ENCODE results near the gene CSMD2. TPM values are rescaled to one million over a fixed set of nuclear protein-coding genes. Genes with fewer than 3 reads are reported as not detected.

CSMD2 gene
- total and polyA plus RNA-seq, 2 donors from 2014 or later, result 0.47 TPM; not detected in 1

- no peaks in the 10 kb centered on the region for H3K36me3 ChIP-seq (ENCODE audit: control insufficient read depth in 2 of 3, insufficient read depth in 3 of 3, low read length in 3 of 3)
- intact Hi-C loops (cut with DNase I), result no loop called here
- no peaks in the 10 kb centered on the region for H3K27me3 ChIP-seq (ENCODE audit: control insufficient read depth, insufficient read depth, low read length)
- H3K4me3 ChIP-seq (ENCODE audit: low read length in 3 of 3), result no peak overlapping the region
- no peak for FAIRE-seq
- no peaks in the 10 kb centered on the region for H3K9me3 ChIP-seq (ENCODE audit: control insufficient read depth in 2 of 3, insufficient read depth in 1 of 3, low read length in 3 of 3)
- no peak overlapping the region for H3K27ac ChIP-seq (ENCODE audit: low read depth in 2 of 2, low read length in 2 of 2)
- DNase-seq, result no peak
- H3K4me1 ChIP-seq (ENCODE audit: control insufficient read depth in 2 of 3, insufficient read depth in 2 of 3, low read depth in 1 of 3, low read length in 3 of 3), result no peaks in the 10 kb centered on the region
- no peak for TF ChIP-seq CTCF (IDR thresholded peaks at IDR 0.05; ENCODE audit: borderline replicate concordance, extremely low read depth, insufficient read depth)
- no peak overlapping the region for H3K9ac ChIP-seq (ENCODE audit: low read length in 3 of 3)
These were observed 656.9 kb downstream of the CSMD2 start for GRCh38 chr1:33508151-33508550.

- intact Hi-C loops (cut with DNase I), result no loop called here
- no peak overlapping the region for H3K27ac ChIP-seq (ENCODE audit: low read depth in 2 of 2, low read length in 2 of 2)
- DNase-seq, result no peak
- H3K9me3 ChIP-seq (ENCODE audit: control insufficient read depth in 2 of 3, insufficient read depth in 1 of 3, low read length in 3 of 3), result no peaks in the 10 kb centered on the region
- no peak for TF ChIP-seq CTCF (IDR thresholded peaks at IDR 0.05; ENCODE audit: borderline replicate concordance, extremely low read depth, insufficient read depth)
- no peaks in the 10 kb centered on the region for H3K27me3 ChIP-seq (ENCODE audit: control insufficient read depth, insufficient read depth, low read length)
- no peaks in the 10 kb centered on the region for H3K36me3 ChIP-seq (ENCODE audit: control insufficient read depth in 2 of 3, insufficient read depth in 3 of 3, low read length in 3 of 3)
- no peak overlapping the region for H3K4me3 ChIP-seq (ENCODE audit: low read length in 3 of 3)
- H3K4me1 ChIP-seq (ENCODE audit: control insufficient read depth in 2 of 3, insufficient read depth in 2 of 3, low read depth in 1 of 3, low read length in 3 of 3), result no peaks in the 10 kb centered on the region
- no peak for FAIRE-seq
- H3K9ac ChIP-seq (ENCODE audit: low read length in 3 of 3), result no peak overlapping the region
These were observed 657.4 kb downstream of the CSMD2 start for GRCh38 chr1:33507661-33508060.

- Histone ChIP-seq H3K4me1 (ENCODE audit: control insufficient read depth in 2 of 3, insufficient read depth in 2 of 3, low read depth in 1 of 3, low read length in 3 of 3) (no peaks in the 10 kb centered on the region), H3K36me3 (ENCODE audit: control insufficient read depth in 2 of 3, insufficient read depth in 3 of 3, low read length in 3 of 3) (no peaks in the 10 kb centered on the region), H3K4me3 (ENCODE audit: low read length in 3 of 3) (no peak overlapping the region), H3K9me3 (ENCODE audit: control insufficient read depth in 2 of 3, insufficient read depth in 1 of 3, low read length in 3 of 3) (no peaks in the 10 kb centered on the region), H3K27me3 (ENCODE audit: control insufficient read depth, insufficient read depth, low read length) (no peaks in the 10 kb centered on the region), H3K9ac (ENCODE audit: low read length in 3 of 3) (no peak overlapping the region), H3K27ac (ENCODE audit: low read depth in 2 of 2, low read length in 2 of 2) (no peak overlapping the region)
- DNase-seq (no peak), FAIRE-seq (no peak)
- no peak for TF ChIP-seq CTCF (IDR thresholded peaks at IDR 0.05; ENCODE audit: borderline replicate concordance, extremely low read depth, insufficient read depth)
- intact Hi-C loops (cut with DNase I), result no loop called here
These were observed 661.5 kb downstream of the CSMD2 start for GRCh38 chr1:33503506-33503905.

GRCh38 chr1:33502726-33503125 lies 662.3 kb downstream of the CSMD2 start:
- H3K4me1 ChIP-seq (ENCODE audit: control insufficient read depth in 2 of 3, insufficient read depth in 2 of 3, low read depth in 1 of 3, low read length in 3 of 3), result no peaks in the 10 kb centered on the region
- intact Hi-C loops (cut with DNase I), result no loop called here
- no peaks in the 10 kb centered on the region for H3K36me3 ChIP-seq (ENCODE audit: control insufficient read depth in 2 of 3, insufficient read depth in 3 of 3, low read length in 3 of 3)
- no peak overlapping the region for H3K27ac ChIP-seq (ENCODE audit: low read depth in 2 of 2, low read length in 2 of 2)
- no peak for TF ChIP-seq CTCF (IDR thresholded peaks at IDR 0.05; ENCODE audit: borderline replicate concordance, extremely low read depth, insufficient read depth)
- DNase-seq, result no peak
- no peak overlapping the region for H3K4me3 ChIP-seq (ENCODE audit: low read length in 3 of 3)
- H3K27me3 ChIP-seq (ENCODE audit: control insufficient read depth, insufficient read depth, low read length), result no peaks in the 10 kb centered on the region
- FAIRE-seq, result no peak
- no peaks in the 10 kb centered on the region for H3K9me3 ChIP-seq (ENCODE audit: control insufficient read depth in 2 of 3, insufficient read depth in 1 of 3, low read length in 3 of 3)
- no peak overlapping the region for H3K9ac ChIP-seq (ENCODE audit: low read length in 3 of 3)

Data from kidney (tissue), 14 donors.